Measurements from ENCODE around the gene CAMTA2. TPM values are rescaled to one million over a fixed set of nuclear protein-coding genes. Genes with fewer than 3 reads are reported as not detected.

The CAMTA2 gene
- total RNA-seq, 1 donor from 2014 or later: 43.1 TPM

- Histone ChIP-seq H3K36me3 (ENCODE audit: insufficient read depth, low read length) (peaks cover 9% of the 10 kb centered on the region), H3K4me3 (ENCODE audit: insufficient read depth, low read depth, low read length) (no peak overlapping the region), H3K27me3 (ENCODE audit: insufficient read depth, low read length) (no peaks in the 10 kb centered on the region), H2AFZ (ENCODE audit: low read depth, low read length) (no peak overlapping the region), H4K20me1 (ENCODE audit: insufficient read depth, low read length) (peaks cover 41% of the 10 kb centered on the region), H3K9ac (ENCODE audit: low read length) (no peak overlapping the region), H3K27ac (ENCODE audit: low read depth, low read length) (no peak overlapping the region), H3K9me3 (ENCODE audit: insufficient read depth, low read depth, low read length) (no peaks in the 10 kb centered on the region), H3K4me1 (ENCODE audit: insufficient read depth, low read length) (peaks cover 23% of the 10 kb centered on the region), H3K79me2 (ENCODE audit: insufficient read depth, low read length) (peaks cover 41% of the 10 kb centered on the region), H3K4me2 (ENCODE audit: low read length) (no peak overlapping the region)
- TF ChIP-seq, protein P1, sequence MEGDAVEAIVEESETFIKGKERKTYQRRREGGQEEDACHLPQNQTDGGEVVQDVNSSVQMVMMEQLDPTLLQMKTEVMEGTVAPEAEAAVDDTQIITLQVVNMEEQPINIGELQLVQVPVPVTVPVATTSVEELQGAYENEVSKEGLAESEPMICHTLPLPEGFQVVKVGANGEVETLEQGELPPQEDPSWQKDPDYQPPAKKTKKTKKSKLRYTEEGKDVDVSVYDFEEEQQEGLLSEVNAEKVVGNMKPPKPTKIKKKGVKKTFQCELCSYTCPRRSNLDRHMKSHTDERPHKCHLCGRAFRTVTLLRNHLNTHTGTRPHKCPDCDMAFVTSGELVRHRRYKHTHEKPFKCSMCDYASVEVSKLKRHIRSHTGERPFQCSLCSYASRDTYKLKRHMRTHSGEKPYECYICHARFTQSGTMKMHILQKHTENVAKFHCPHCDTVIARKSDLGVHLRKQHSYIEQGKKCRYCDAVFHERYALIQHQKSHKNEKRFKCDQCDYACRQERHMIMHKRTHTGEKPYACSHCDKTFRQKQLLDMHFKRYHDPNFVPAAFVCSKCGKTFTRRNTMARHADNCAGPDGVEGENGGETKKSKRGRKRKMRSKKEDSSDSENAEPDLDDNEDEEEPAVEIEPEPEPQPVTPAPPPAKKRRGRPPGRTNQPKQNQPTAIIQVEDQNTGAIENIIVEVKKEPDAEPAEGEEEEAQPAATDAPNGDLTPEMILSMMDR (IDR thresholded peaks at IDR 0.05; ENCODE audit: insufficient read depth, low read depth, low read length): no peak
- no peak for TF ChIP-seq EZH2 (IDR thresholded peaks at IDR 0.05; ENCODE audit: insufficient read depth, low read length)
- H3K27me3 Mint-ChIP-seq (ENCODE audit: low read depth, unreplicated experiment): no peaks in the 10 kb centered on the region
- peaks cover 28% of the 10 kb centered on the region for H3K36me3 Mint-ChIP-seq (ENCODE audit: low read depth, unreplicated experiment)
- H3K4me3 Mint-ChIP-seq (ENCODE audit: unreplicated experiment): no peak overlapping the region
- no peaks in the 10 kb centered on the region for H3K9me3 Mint-ChIP-seq (ENCODE audit: unreplicated experiment)
- no peak overlapping the region for H3K27ac Mint-ChIP-seq (ENCODE audit: unreplicated experiment)
- peaks cover 24% of the 10 kb centered on the region for H3K4me1 Mint-ChIP-seq (ENCODE audit: low read depth, unreplicated experiment)
- FAIRE-seq (no peak), DNase-seq (ENCODE audit: low read depth) (no peak)
Measured at GRCh38 chr17:4971826-4972225, 15.6 kb downstream of the CAMTA2 start.

DNA sequence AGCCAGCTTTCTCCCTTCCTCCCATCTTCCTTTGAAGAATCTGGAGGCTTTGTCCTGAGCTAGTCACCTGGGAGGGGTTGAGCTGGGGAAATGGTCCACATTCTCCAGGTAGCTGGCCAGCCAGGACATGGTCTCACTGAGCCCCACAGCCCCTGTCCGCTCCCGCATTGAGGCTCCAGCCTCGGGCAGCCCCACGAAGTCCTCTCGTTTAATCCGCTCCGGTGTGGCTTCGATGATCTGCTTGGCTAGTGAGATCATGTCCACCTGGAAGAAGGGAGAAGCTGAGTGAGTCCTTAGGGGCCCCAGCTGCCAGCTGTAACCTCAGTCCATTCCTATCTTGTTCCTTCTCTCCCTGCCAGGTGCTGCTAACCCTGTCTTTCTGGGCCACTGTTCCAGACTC lies 17.2 kb downstream of the CAMTA2 start:
- peaks cover 27% of the 10 kb centered on the region for H3K4me1 Mint-ChIP-seq (ENCODE audit: low read depth, unreplicated experiment)
- peaks cover 40% of the 10 kb centered on the region for H4K20me1 ChIP-seq (ENCODE audit: insufficient read depth, low read length)
- TF ChIP-seq, protein P1 (IDR thresholded peaks at IDR 0.05; ENCODE audit: insufficient read depth, low read depth, low read length): no peak
- no peak for TF ChIP-seq EZH2 (IDR thresholded peaks at IDR 0.05; ENCODE audit: insufficient read depth, low read length)
- H3K27me3 ChIP-seq (ENCODE audit: insufficient read depth, low read length): no peaks in the 10 kb centered on the region
- peak overlapping the region; percentile 87 for H3K27ac ChIP-seq (ENCODE audit: low read depth, low read length)
- H3K36me3 Mint-ChIP-seq (ENCODE audit: low read depth, unreplicated experiment): peaks cover 29% of the 10 kb centered on the region
- no peaks in the 10 kb centered on the region for H3K27me3 Mint-ChIP-seq (ENCODE audit: low read depth, unreplicated experiment)
- H3K4me3 ChIP-seq (ENCODE audit: insufficient read depth, low read depth, low read length): no peak overlapping the region
- H3K36me3 ChIP-seq (ENCODE audit: insufficient read depth, low read length): peaks cover 7% of the 10 kb centered on the region
- DNase-seq (ENCODE audit: low read depth) (no peak), FAIRE-seq (no peak)
- peaks cover 3% of the 10 kb centered on the region for H3K9me3 Mint-ChIP-seq (ENCODE audit: unreplicated experiment)
- H3K79me2 ChIP-seq (ENCODE audit: insufficient read depth, low read length): peaks cover 50% of the 10 kb centered on the region
- no peaks in the 10 kb centered on the region for H3K9me3 ChIP-seq (ENCODE audit: insufficient read depth, low read depth, low read length)
- H3K9ac ChIP-seq (ENCODE audit: low read length): peak overlapping the region; percentile 93
- peak overlapping the region; percentile 95 for H3K4me2 ChIP-seq (ENCODE audit: low read length)
- no peak overlapping the region for H2AFZ ChIP-seq (ENCODE audit: low read depth, low read length)
- no peak overlapping the region for H3K4me3 Mint-ChIP-seq (ENCODE audit: unreplicated experiment)
- peaks cover 33% of the 10 kb centered on the region for H3K4me1 ChIP-seq (ENCODE audit: insufficient read depth, low read length)
- H3K27ac Mint-ChIP-seq (ENCODE audit: unreplicated experiment): no peak overlapping the region

DNA sequence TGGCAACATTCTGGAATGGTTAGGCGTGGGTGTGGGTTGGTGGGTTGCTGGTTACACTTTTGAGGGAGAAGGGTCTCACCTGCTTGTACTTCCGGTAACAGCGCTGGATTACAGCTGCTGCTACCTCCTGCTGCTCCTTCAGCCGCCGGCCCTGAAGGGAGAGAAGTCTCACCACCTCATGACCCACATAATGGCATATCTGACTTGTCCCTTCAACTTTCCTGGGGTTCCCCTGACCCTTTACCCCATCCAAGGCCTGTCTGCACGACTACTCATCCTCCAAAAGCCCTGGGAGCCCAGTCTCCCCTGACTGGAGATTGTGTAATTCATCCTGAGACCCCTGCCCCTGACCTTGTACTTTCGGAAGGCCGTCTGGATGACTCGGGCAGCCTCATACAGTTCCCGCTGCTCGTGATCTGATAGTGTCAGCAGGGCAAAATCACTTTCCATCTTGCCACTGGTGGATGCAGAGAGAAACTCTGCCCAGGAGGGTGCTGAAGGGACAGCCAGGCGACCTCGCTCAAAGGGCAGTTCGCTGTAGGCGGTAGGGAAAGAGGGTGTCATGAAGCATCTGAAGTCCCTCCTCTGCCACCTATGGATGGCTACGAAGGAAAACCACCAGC lies 17.8 kb downstream of the CAMTA2 start:
- Histone ChIP-seq H3K4me3 (ENCODE audit: insufficient read depth, low read depth, low read length) (peak overlapping the region; percentile 87), H3K79me2 (ENCODE audit: insufficient read depth, low read length) (peaks cover 54% of the 10 kb centered on the region), H3K27ac (ENCODE audit: low read depth, low read length) (peak overlapping the region; percentile 87), H3K9me3 (ENCODE audit: insufficient read depth, low read depth, low read length) (no peaks in the 10 kb centered on the region), H3K9ac (ENCODE audit: low read length) (peak overlapping the region; percentile 93), H3K36me3 (ENCODE audit: insufficient read depth, low read length) (peaks cover 7% of the 10 kb centered on the region), H3K27me3 (ENCODE audit: insufficient read depth, low read length) (no peaks in the 10 kb centered on the region), H4K20me1 (ENCODE audit: insufficient read depth, low read length) (peaks cover 34% of the 10 kb centered on the region), H3K4me2 (ENCODE audit: low read length) (peak overlapping the region; percentile 95), H2AFZ (ENCODE audit: low read depth, low read length) (no peak overlapping the region), H3K4me1 (ENCODE audit: insufficient read depth, low read length) (peaks cover 33% of the 10 kb centered on the region)
- Mint-ChIP-seq H3K27me3 (ENCODE audit: low read depth, unreplicated experiment) (no peaks in the 10 kb centered on the region), H3K9me3 (ENCODE audit: unreplicated experiment) (peaks cover 5% of the 10 kb centered on the region), H3K36me3 (ENCODE audit: low read depth, unreplicated experiment) (peaks cover 27% of the 10 kb centered on the region), H3K4me3 (ENCODE audit: unreplicated experiment) (no peak overlapping the region), H3K27ac (ENCODE audit: unreplicated experiment) (no peak overlapping the region), H3K4me1 (ENCODE audit: low read depth, unreplicated experiment) (peaks cover 29% of the 10 kb centered on the region)
- TF ChIP-seq, protein P1 (IDR thresholded peaks at IDR 0.05; ENCODE audit: insufficient read depth, low read depth, low read length): no peak
- no peak for TF ChIP-seq EZH2 (IDR thresholded peaks at IDR 0.05; ENCODE audit: insufficient read depth, low read length)
- DNase-seq (ENCODE audit: low read depth) (peak; percentile 44), FAIRE-seq (no peak)
